ENCODE results near the gene PNMA8C. TPM values are rescaled to one million over a fixed set of nuclear protein-coding genes. Genes with fewer than 3 reads are reported as not detected.

Gene PNMA8C
- total and polyA plus RNA-seq, 2 donors (not counting 3 experiments of a cell fraction or from before 2014, with no cell fraction given): not detected

DNA sequence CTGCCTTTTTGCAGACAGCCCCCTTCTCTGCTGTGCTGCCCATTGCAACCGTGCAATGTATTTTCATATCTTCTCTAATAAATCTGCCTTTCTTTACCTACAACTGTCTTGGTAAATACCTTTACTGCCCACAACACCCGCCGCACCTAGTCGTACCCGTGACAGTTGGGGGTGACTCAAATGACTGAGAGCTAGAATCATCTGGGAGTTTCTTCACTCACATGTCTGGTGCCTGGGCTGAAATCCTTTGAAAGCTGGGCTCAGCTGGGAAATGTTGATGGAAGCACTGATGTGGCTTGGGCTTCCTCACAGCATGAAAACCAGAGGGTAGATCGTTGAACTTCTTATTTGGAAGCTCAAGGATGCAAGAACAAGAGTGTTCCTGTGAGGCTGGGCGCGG is 45.5 kb upstream of the PNMA8C start:
- H3K4me2 ChIP-seq (ENCODE audit: insufficient read depth, low read length): no peak overlapping the region
- ChIA-PET CTCF (interaction anchor here (0.7 to 1.1 kb wide), 2 partner anchors 13 to 17 kb away, joined by 3 read pairs; no protein-coding TSS in a partner anchor), POLR2A (no interaction called here)
- H3K9me1 ChIP-seq (replicated peaks; ENCODE audit: control insufficient read depth, extremely low read depth, insufficient read depth, low read length): no peaks in the 10 kb centered on the region
- no peak overlapping the region for H3K9ac ChIP-seq (replicated peaks; ENCODE audit: extremely low read depth, insufficient read depth, low read length)
- no peak overlapping the region for H3K4me3 ChIP-seq (replicated peaks in 1 of 3; ENCODE audit: insufficient read depth in 1 of 3, low read depth in 1 of 3, low read length in 3 of 3)
- no peaks in the 10 kb centered on the region for H4K20me1 ChIP-seq (replicated peaks; ENCODE audit: control insufficient read depth, extremely low read depth, insufficient read depth, low read length)
- intact Hi-C loops (cut with micrococcal nuclease) (no loop called here), dilution Hi-C loops (cut with MboI; ENCODE audit: extremely low pct_ligation_motif_present, low sequenced_read_pairs) (no loop called here)
- FAIRE-seq (no peak), DNase-seq (ENCODE audit: low read depth, low spot score) (no peak)
- H3K27me3 ChIP-seq (ENCODE audit: control insufficient read depth in 2 of 2, insufficient read depth in 2 of 2, low read length in 2 of 2): peaks cover 5 to 8% of the 10 kb centered on the region in 2 experiments
- no peak overlapping the region for H2AFZ ChIP-seq (ENCODE audit: low read depth, low read length)
- H3K27ac ChIP-seq (ENCODE audit: insufficient read depth, low read depth, low read length): no peak overlapping the region
- no peaks in the 10 kb centered on the region for H3K9me3 ChIP-seq (replicated peaks; ENCODE audit: control insufficient read depth, insufficient read depth, low read length)
- no peaks in the 10 kb centered on the region for H3K79me2 ChIP-seq (ENCODE audit: control insufficient read depth, insufficient read depth, low read length)
- peaks cover 4% of the 10 kb centered on the region for H3K4me1 ChIP-seq (ENCODE audit: control insufficient read depth, extremely low read depth, insufficient read depth, low read length)
- H3K36me3 ChIP-seq (ENCODE audit: control insufficient read depth in 2 of 2, extremely low read depth in 1 of 2, insufficient read depth in 2 of 2, low read length in 2 of 2): no peaks in the 10 kb centered on the region
- no TSS peak for BruUV-seq (replicated peaks)
- TF ChIP-seq POLR2AphosphoS5 (IDR thresholded peaks at IDR 0.05; ENCODE audit: insufficient read depth, low read depth, low read length) (no peak), POLR2A (IDR thresholded peaks at IDR 0.05; ENCODE audit: low read depth, low read length) (no peak), EZH2 (IDR thresholded peaks at IDR 0.05; ENCODE audit: borderline replicate concordance, low read depth, low read length, severe bottlenecking) (no peak), MYC (IDR thresholded peaks at IDR 0.05; ENCODE audit: low read depth, low read length) (no peak), FOS (IDR thresholded peaks at IDR 0.05; ENCODE audit: borderline replicate concordance, insufficient read depth, low read length) (no peak), GATA2 (IDR thresholded peaks at IDR 0.05; ENCODE audit: insufficient read depth, insufficient read length, low read depth, low read length) (no peak), JUN (IDR thresholded peaks at IDR 0.05; ENCODE audit: borderline replicate concordance, insufficient read depth, insufficient read length, low read depth) (no peak)
- TF ChIP-seq, protein P1, sequence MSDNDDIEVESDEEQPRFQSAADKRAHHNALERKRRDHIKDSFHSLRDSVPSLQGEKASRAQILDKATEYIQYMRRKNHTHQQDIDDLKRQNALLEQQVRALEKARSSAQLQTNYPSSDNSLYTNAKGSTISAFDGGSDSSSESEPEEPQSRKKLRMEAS (IDR thresholded peaks at IDR 0.05; ENCODE audit: insufficient read depth, insufficient read length): no peak
- TF ChIP-seq, protein P2, sequence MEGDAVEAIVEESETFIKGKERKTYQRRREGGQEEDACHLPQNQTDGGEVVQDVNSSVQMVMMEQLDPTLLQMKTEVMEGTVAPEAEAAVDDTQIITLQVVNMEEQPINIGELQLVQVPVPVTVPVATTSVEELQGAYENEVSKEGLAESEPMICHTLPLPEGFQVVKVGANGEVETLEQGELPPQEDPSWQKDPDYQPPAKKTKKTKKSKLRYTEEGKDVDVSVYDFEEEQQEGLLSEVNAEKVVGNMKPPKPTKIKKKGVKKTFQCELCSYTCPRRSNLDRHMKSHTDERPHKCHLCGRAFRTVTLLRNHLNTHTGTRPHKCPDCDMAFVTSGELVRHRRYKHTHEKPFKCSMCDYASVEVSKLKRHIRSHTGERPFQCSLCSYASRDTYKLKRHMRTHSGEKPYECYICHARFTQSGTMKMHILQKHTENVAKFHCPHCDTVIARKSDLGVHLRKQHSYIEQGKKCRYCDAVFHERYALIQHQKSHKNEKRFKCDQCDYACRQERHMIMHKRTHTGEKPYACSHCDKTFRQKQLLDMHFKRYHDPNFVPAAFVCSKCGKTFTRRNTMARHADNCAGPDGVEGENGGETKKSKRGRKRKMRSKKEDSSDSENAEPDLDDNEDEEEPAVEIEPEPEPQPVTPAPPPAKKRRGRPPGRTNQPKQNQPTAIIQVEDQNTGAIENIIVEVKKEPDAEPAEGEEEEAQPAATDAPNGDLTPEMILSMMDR (IDR thresholded peaks at IDR 0.05; ENCODE audit: extremely low read depth in 1 of 2, insufficient read depth in 1 of 2, low read depth in 1 of 2, low read length in 2 of 2): no peak
